ENCODE results near the gene ZNF750.

GRCh38 chr17:82807562-82807961, 32.3 kb downstream of the ZNF750 start:
- TF ChIP-seq CTCF (IDR thresholded peaks at IDR 0.05) (no peak), POLR2AphosphoS5 (IDR thresholded peaks at IDR 0.05; ENCODE audit: insufficient read depth in 1 of 2, low read depth in 1 of 2) (no peak)
